NCI-H748 (cell line): ENCODE data around the gene FAM89A.
A peak's percentile ranks its signal among the peaks of the same experiment; 100 is the strongest.
"Not testable (repeated sequence)": the region's sequence is repeated elsewhere in the genome, so short reads cannot be mapped to it uniquely, and the experiment has no call there.

ENCODE experiments used
- DNase-seq: peaks from one replicate; lab custom pipeline; 2025; ENCODE audit not compliant: unreplicated experiment; lab: John Stamatoyannopoulos, UW

FAM89A gene

GRCh38 chr1:231000201-231000600 lies 39.9 kb downstream of the FAM89A start:
- DNase-seq = no peak

- DNase-seq = no peak
Observed at GRCh38 chr1:230994860-230995259, 45.2 kb downstream of the FAM89A start.

DNA sequence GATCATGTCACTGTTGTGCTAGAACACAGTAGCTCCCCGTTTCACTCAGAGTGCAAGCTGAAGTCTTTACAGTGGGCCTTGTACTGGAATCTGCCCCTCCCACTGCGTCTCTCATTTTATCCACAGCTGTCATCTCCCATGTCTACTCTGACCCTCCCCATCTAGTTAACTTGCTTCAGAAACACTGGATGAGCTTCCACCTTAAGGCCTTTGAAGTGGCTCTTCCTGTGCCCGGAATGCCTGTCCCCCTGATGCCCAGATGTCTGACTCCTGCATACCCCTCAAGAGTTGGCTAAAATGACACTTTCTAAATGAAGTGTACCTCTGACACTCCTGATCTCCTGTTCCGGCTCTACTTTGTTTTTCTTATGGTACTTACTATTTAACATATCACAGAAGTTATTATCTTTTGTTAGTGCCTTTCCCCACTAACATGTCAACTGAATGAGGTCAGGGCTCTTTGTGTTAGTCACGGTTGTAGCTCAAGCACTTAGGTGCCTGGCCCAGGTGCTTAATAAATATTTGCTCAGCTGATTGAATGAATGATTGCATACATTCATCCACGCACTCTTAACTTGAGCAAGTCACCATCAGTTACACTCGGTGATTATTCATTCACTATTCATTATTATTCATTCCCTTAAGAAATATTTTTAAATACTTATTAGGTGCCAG lies 47.8 kb downstream of the FAM89A start:
- DNase-seq = peak; percentile 85

GRCh38 chr1:230987448-230987847 lies 52.6 kb downstream of the FAM89A start:
- DNase-seq = no peak

DNA sequence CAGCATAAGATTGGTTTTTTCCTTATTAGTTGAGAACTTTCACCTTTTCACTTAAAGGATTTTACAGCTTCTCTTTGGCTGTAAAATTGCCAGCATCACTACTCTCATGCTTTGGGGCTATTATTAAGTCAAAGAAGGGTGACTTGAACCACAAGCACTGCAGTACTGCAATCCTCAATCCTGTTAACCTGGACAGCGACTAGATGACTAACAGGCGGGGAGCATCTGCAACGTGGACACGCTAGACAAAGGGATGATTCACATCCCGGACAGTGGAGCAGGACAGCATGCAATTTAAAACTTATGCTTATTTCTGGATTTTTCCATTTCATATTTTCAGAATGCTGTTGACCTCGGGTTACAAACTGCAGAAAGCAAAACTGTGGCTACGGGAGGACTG lies 53.1 kb downstream of the FAM89A start:
- no peak for DNase-seq

GRCh38 chr1:230985711-230986110 lies 54.3 kb downstream of the FAM89A start:
- DNase-seq = no peak

DNA sequence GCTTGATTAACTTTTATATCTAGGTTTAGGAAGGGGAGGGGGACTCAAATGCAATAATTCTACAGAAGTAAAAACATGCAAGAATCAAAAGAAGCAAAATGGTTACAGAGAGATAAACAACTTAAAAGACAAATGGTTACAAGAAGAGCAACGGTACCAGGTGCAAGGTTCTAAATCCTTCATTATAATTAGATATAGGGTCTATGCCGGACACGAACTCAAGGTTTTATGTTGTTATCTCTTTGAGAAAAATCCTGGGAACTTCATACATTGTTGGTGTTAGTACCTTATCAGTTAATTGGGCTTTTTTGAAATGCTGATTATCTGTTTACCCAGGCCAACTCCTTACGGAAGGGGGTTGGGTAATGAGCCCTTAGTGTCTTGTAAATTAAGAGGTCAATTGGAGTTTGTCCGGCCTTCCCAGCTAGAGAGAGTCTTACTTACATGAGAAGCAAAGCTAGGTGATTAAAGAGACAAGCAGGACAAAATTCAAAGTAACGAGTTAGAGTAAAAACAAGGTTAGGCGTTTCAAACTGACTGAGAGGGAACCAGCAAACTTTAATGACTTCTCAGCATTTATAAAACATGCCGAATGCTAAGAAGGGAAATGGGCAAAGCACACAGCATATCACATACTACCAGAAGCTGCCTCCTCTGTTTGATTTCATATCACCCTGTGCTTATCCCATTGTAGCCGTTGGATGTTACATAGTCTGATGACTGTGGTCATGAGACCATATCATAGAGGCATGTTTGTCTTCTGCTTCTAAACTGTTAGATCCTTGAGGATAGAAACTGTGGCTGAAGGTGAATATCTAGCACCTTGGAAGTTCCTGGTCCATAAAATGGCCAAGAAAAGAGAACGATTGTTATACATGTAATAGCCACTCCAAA lies 55.2 kb downstream of the FAM89A start:
- not testable (repeated sequence) for DNase-seq

DNA sequence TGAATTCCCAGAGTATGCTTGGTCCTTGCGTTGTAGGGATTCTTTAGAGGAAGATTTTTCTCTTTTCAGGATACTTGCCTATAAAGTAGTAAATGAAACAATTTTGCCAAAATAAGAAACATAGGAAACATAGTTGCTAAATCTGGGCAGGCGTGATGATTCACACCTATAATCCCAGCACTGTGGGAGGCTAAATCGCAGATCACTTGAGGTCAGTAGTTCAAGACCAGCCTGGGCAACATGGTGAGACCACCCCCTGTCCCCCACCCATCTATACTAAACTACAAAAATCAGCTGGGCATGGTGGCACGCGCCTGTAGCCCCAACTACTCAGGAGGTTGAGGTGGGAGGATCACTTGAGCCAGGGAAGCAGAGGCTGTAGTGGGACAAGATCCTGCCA lies 56.2 kb downstream of the FAM89A start:
- DNase-seq = no peak

- DNase-seq = no peak
Observed at GRCh38 chr1:230982696-230983095, 57.4 kb downstream of the FAM89A start.

GRCh38 chr1:230979952-230980351 lies 60.1 kb downstream of the FAM89A start:
- DNase-seq = no peak

DNA sequence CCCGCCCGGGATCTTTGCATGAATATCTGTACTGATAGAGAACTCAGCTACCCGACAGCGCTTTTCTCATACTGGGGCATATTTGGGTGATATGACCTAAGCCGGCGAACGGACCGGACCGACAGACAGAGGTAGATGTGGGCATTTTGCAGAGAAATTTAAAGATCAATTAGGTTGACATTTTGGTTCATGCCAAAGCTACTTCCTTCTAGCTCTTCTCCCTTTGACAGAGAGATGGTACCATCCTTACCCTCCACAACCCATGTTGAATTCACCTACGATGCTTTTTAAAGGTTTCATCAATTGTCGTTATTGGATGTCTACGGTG lies 60.7 kb downstream of the FAM89A start:
- DNase-seq = no peak

DNA sequence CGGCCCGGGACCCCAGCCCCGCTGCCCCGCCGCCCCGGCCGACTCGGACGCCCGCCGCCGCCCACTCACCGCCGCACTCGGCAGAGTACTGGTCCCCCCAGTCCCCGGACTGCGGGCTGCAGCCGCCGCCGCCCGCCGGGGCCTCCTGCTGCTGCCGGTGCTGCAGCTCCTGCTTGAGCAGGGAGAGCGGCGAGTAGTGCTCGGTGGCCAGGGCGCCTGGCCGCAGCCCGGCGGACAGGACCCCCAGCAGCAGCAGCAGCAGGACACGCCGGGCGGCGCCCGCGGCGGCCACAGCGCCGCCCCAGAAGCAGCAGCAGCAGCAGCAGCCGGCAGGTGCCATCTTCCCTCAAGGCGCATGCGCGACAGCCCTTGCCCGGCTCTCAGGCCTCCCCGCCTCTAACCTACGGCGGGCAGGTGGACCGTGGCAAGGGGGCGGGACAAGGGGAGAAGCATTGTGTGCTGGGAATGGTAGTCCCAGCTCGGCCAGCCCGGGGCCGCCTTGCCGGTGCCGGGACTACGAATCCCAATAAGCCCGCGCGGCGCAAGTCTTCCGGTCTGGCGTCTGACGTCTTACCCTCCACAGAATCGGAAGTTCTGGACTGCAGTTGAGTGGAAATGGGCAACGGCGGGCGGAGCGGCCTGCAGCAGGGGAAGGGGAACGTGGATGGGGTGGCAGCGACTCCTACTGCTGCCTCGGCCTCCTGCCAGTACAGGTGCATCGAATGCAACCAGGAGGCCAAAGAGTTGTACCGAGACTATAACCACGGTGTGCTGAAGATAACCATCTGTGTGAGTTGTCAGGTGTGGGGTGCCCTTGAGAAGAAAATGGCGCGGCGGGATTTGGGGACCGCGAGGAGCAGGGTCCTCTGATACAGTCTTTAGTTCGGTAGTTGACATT lies 61.3 kb downstream of the FAM89A start, which contains the start of the genes ARV1 and TTC13:
Gene ARV1, plus strand, starts transcription at position 604 of the 898 bp plus-strand sequence. Its CDS starts 12 bp downstream, at position 616.
Gene TTC13, minus strand, starts transcription at position 371 of the 898 bp plus-strand sequence. Its CDS starts 31 bp downstream, at position 340.
- peak; percentile 98 for DNase-seq

DNA sequence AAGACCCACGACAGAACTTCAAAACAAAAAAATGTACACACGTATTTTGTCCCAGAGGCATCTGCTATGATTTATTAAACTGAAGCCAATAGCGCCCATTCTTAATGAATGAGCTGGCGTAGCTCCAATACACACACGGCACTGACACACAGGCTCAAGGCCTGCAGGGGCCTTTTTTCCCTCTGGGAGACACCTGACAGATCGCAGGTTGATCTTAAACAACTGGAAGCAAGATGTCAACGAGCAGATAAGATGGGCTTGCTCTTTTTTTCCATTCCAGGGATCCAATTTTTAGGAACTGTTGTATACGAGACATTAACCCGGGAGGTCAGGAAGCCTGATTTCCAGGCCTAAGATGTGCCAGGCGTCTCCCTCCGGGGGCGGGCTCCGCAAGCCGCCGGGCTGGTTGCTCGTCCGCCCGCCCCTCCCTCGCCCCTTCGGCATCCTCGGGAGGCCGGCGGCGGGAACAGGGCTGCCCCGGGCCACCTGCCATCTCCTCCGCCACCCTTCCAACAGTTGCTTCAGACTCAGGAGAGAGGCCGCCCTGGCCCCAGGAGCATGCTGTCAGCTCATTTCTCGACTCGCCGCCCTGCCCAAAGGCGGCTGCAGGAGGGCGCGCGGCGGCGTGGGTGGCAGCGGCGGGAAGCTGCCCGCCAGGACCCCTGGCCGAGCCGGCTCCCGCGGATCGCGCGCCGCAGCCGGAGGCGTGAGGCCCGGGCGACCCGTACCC lies 62.1 kb downstream of the FAM89A start:
- DNase-seq = peak; percentile 66

GRCh38 chr1:230976825-230977747 lies 63.0 kb downstream of the FAM89A start:
- DNase-seq = no peak

DNA sequence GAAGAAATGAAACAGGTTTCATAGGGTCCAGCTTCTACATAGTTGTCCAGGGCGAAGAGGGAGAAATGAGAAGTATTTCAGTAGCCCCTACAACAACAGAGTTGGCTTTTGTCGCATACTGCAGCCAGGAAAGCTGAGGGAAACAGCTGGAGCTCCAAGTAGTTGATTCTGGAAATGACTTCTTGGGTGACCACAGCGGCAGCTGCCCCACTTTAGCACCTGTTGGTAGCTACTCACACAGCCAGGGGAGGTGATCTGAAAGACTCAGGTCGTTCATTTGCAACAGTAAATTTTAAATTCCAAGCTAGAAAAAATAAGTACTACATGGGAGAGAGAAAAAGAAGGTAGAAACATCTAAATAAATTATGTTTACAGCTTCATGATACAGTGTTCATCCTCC lies 63.7 kb downstream of the FAM89A start:
- DNase-seq = no peak

- no peak for DNase-seq
Observed at GRCh38 chr1:230975636-230976035, 64.4 kb downstream of the FAM89A start.

DNA sequence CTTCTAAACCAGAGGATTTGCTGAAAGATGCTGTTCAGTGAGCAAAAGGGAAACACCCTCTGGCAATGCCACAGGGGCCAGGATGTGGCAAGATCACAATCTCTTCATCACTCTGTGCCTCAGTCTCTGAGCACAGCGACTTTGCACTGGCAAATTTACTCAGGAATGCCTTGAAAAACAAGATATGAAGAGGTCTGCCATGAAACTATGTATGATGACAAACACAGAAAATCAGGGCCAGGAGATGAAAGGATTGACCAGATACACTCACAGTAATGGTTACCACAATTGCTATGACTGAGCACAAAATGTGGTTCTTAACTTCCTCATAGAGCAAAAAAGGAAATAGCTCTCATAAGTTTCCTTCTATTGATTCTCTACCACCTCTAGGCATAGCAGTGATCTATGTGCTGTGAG lies 67.2 kb downstream of the FAM89A start:
- no peak for DNase-seq

DNA sequence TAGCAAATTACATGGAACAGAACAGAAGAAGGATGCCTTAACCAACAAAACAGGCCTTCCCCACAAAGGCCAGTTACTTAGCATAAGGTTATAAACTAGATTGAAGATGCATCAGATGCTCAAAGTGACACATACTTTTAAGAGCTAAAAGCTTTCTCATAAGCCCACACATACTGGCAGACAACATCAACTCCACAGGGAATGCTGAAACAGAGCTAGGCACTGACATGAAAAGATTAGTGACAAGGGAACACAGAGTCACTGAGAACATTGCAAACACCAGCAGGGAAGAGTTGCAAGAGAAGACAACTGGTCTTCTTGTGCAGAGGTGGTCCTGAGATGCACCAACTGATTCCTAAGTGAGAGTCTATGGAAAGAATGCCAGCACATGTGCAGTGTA lies 68.3 kb downstream of the FAM89A start:
- no peak for DNase-seq

GRCh38 chr1:230970432-230970831 lies 69.6 kb downstream of the FAM89A start:
- no peak for DNase-seq
